HCT116 (cell line): ENCODE results near the gene CRIP3. TPM values are rescaled to one million over a fixed set of nuclear protein-coding genes. Genes with fewer than 3 reads are reported as not detected.

Experiments
- ATAC-seq: fragments of 200-7000 bp; cut with Tn5 transposase; 2 replicates; pipeline ENCODE4 v1.9.1; 2020; ENCODE audit warnings: mild to moderate bottlenecking, moderate library complexity
- BruUV-seq: library from RNA; stranded (reverse); fragments of 400-500 nt; replicated peaks from 2 replicates; lab custom pipeline; 2021; lab: Mats Ljungman, UMichigan
- CTCF ChIA-PET: fragments of 300-600 bp; sonication (Branson Sonifier 250); formaldehyde crosslinking; loops from one replicate; lab custom pipeline; 2021; ENCODE audit warnings: antibody characterized with exemption; lab: Charles Lee
- POLR2A ChIA-PET: fragments of 300-600, 350-600 bp; sonication (Branson Sonifier 250); formaldehyde crosslinking; loops from one replicate; lab custom pipeline; 2021; ENCODE audit warnings: antibody characterized with exemption; lab: Charles Lee
- RAD21 ChIA-PET, 2 experiments: fragments of 300-600 bp; sonication (Branson Sonifier 250); formaldehyde crosslinking; loops; one replicate each; lab custom pipeline; 2023; ENCODE audit warnings: low total read pairs in 2 of 2; ENCODE audit not compliant: uncharacterized antibody in 2 of 2, unreplicated experiment in 2 of 2, low non-redundant PET in 1 of 2; lab: Charles Lee
- DNase-seq: peaks from one replicate; pipeline ENCODE4 v3.0.0-alpha.2; 2010; ENCODE audit warnings: low read depth, low spot score
- H2AFZ ChIP-seq: fragments of 200-600 bp; shearing (Covaris generic), sonication (generic); 2 replicates; pipeline ENCODE4 v1.6.1; 2017; ENCODE audit warnings: low read depth, mixed run types, mixed read lengths, antibody characterized with exemption, low read length; ENCODE audit not compliant: poor library complexity, severe bottlenecking
- H3K27ac ChIP-seq: 2 replicates; pipeline ENCODE4 v1.5.1; 2012; ENCODE audit warnings: low read depth, low read length
- H3K27me3 ChIP-seq: fragments of 200-600 bp; sonication (generic); 2 replicates; pipeline ENCODE4 v1.6.1; 2016; ENCODE audit warnings: mixed run types, low read length, mixed read lengths; ENCODE audit not compliant: insufficient read depth
- H3K36me3 ChIP-seq, 2 experiments: fragments of 200-500 bp in 1 of 2; fragments of 200-600 bp in 1 of 2; sonication (Bioruptor generic) in 1 of 2; sonication (generic) in 1 of 2; 2 replicates each; pipeline versions ENCODE4 v1.5.1 to v1.6.1; 2014 to 2016; ENCODE audit warnings: low read length in 2 of 2, inconsistent platforms in 1 of 2, mixed read lengths in 1 of 2, mixed run types in 1 of 2; ENCODE audit not compliant: insufficient read depth in 2 of 2, control insufficient read depth in 1 of 2
- H3K4me1 ChIP-seq, 2 experiments: fragments of 200-600 bp in 1 of 2; sonication (generic) in 1 of 2; 2 replicates each; pipeline versions ENCODE4 v1.5.1 to v1.6.1; 2012 to 2017; ENCODE audit warnings: low read length in 2 of 2, inconsistent platforms in 1 of 2, mild to moderate bottlenecking in 1 of 2, mixed read lengths in 1 of 2, mixed run types in 1 of 2, moderate library complexity in 1 of 2; ENCODE audit not compliant: insufficient read depth in 2 of 2, control insufficient read depth in 1 of 2
- H3K4me2 ChIP-seq: fragments of 200-600 bp; sonication (generic); 2 replicates; pipeline ENCODE4 v1.6.1; 2017; ENCODE audit warnings: mixed run types, low read length, mixed read lengths
- H3K4me3 ChIP-seq, 2 experiments: fragments of 200-600 bp in 1 of 2; sonication (generic) in 1 of 2; replicated peaks in 1 of 2; 2 replicates each; pipeline ENCODE4 v1.5.1; 2011 to 2016; ENCODE audit warnings: low read length in 2 of 2, control low read depth in 1 of 2, low read depth in 1 of 2, mild to moderate bottlenecking in 1 of 2, mixed read lengths in 1 of 2, mixed run types in 1 of 2
- H3K79me2 ChIP-seq: fragments of 200-600 bp; sonication (generic); 2 replicates; pipeline ENCODE4 v1.6.1; 2017; ENCODE audit warnings: mild to moderate bottlenecking, mixed run types, low read length, moderate library complexity, mixed read lengths; ENCODE audit not compliant: insufficient read depth
- H3K9ac ChIP-seq: fragments of 200-600 bp; sonication (generic); 2 replicates; pipeline ENCODE4 v1.6.1; 2016; ENCODE audit warnings: low read length, mixed read lengths
- H3K9me2 ChIP-seq: fragments of 200-600 bp; sonication (generic), shearing (Covaris generic); 2 replicates; pipeline ENCODE4 v1.6.1; 2017; ENCODE audit warnings: mixed run types, mild to moderate bottlenecking, moderate library complexity; ENCODE audit not compliant: insufficient read depth
- H3K9me3 ChIP-seq, 2 experiments: fragments of 200-500 bp in 1 of 2; fragments of 200-600 bp in 1 of 2; sonication (Bioruptor generic) in 1 of 2; sonication (generic) in 1 of 2; 2 replicates each; pipeline ENCODE4 v1.6.1; 2014 to 2017; ENCODE audit warnings: low read length in 2 of 2, mixed read lengths in 2 of 2, inconsistent platforms in 1 of 2, low read depth in 1 of 2, mild to moderate bottlenecking in 1 of 2, mixed run types in 1 of 2, moderate library complexity in 1 of 2; ENCODE audit not compliant: control insufficient read depth in 1 of 2, insufficient read depth in 1 of 2
- H4K20me1 ChIP-seq: fragments of 200-600 bp; sonication (generic), shearing (Covaris generic); 2 replicates; pipeline ENCODE4 v1.6.1; 2017; ENCODE audit warnings: mixed run types, mild to moderate bottlenecking, moderate library complexity; ENCODE audit not compliant: insufficient read depth
- ATF3 ChIP-seq: IDR thresholded peaks from 2 replicates; pipeline ENCODE4 v1.6.1; 2012
- CBX3 ChIP-seq: IDR thresholded peaks from 2 replicates; pipeline ENCODE4 v1.6.1; 2012; ENCODE audit warnings: low read depth
- CEBPB ChIP-seq: IDR thresholded peaks from 2 replicates; pipeline ENCODE4 v1.6.1; 2012; ENCODE audit warnings: low read depth
- EGR1 ChIP-seq: IDR thresholded peaks from 2 replicates; pipeline ENCODE4 v1.6.1; 2012; ENCODE audit warnings: low read depth
- ELF1 ChIP-seq: IDR thresholded peaks from 2 replicates; pipeline ENCODE4 v1.6.1; 2012; ENCODE audit warnings: low read depth, borderline replicate concordance
- EZH2 ChIP-seq: fragments of 200-600 bp; sonication (generic); IDR thresholded peaks from 2 replicates; pipeline ENCODE4 v1.6.1; 2017; ENCODE audit warnings: antibody characterized with exemption, mixed run types
- FOSL1 ChIP-seq: IDR thresholded peaks from 2 replicates; pipeline ENCODE4 v1.6.1; 2012; ENCODE audit warnings: low read depth
- MAX ChIP-seq: IDR thresholded peaks from 2 replicates; pipeline ENCODE4 v1.6.1; 2012
- POLR2A ChIP-seq: IDR thresholded peaks from 2 replicates; pipeline ENCODE4 v1.7.0; 2011; ENCODE audit warnings: borderline replicate concordance; ENCODE audit not compliant: insufficient read depth, insufficient read length; ENCODE audit errors: extremely low read depth
- POLR2AphosphoS5 ChIP-seq: IDR thresholded peaks from 2 replicates; pipeline ENCODE4 v1.6.1; 2011; ENCODE audit warnings: mild to moderate bottlenecking, low read depth, low read length, moderate library complexity
- RAD21 ChIP-seq: IDR thresholded peaks from 2 replicates; pipeline ENCODE4 v1.6.1; 2012; ENCODE audit warnings: low read depth, mild to moderate bottlenecking
- REST ChIP-seq: IDR thresholded peaks from 2 replicates; pipeline ENCODE4 v1.6.1; 2012; ENCODE audit warnings: low read depth
- SIN3A ChIP-seq: IDR thresholded peaks from 2 replicates; pipeline ENCODE4 v1.6.1; 2012; ENCODE audit warnings: low read depth
- SRF ChIP-seq: IDR thresholded peaks from 2 replicates; pipeline ENCODE4 v1.6.1; 2012; ENCODE audit warnings: low read depth
- TCF7L2 ChIP-seq: IDR thresholded peaks from 2 replicates; pipeline ENCODE4 v1.7.0; 2011; ENCODE audit warnings: borderline replicate concordance, inconsistent platforms; ENCODE audit not compliant: insufficient read depth, insufficient read length; ENCODE audit errors: extremely low read depth
- YY1 ChIP-seq: IDR thresholded peaks from 2 replicates; pipeline ENCODE4 v1.6.1; 2011; ENCODE audit warnings: low read length, low read depth, moderate library complexity, mild to moderate bottlenecking; ENCODE audit not compliant: insufficient replicate concordance; ENCODE audit errors: extremely low read depth
- ZFX ChIP-seq: fragments of 450-650 bp; IDR thresholded peaks from 2 replicates; pipeline ENCODE4 v1.6.1; 2017
- ZNF274 ChIP-seq: fragments of 200-500 bp; sonication (Bioruptor generic); IDR thresholded peaks from 2 replicates; pipeline ENCODE4 v1.6.1; 2014; ENCODE audit warnings: mild to moderate bottlenecking, low read depth, low read length, inconsistent platforms
- intact Hi-C: fragments of 100-400 bp; cut with micrococcal nuclease; formaldehyde crosslinking; loops from 2 replicates; pipeline ENCODE4 v1.10.0; 2022
- total RNA-seq: library from RNA; stranded (reverse); gene quantifications from one replicate; pipeline ENCODE4 v1.2.1, GENCODE V29; 2021; ENCODE audit not compliant: unreplicated experiment

Gene CRIP3
- total RNA-seq, 1 experiment from 2014 or later, result not detected

GRCh38 chr6:43283905-43284304, 24.7 kb downstream of the CRIP3 start:
- H3K9ac ChIP-seq, result no peak overlapping the region
- CTCF ChIA-PET, result no interaction called here
- H3K4me1 ChIP-seq, result peaks cover 0 to under 1% of the 10 kb centered on the region in 2 experiments; a peak in 1 of 4 replicates
- no peak overlapping the region for H3K4me3 ChIP-seq
- DNase-seq (no peak), ATAC-seq (no peak)
- H4K20me1 ChIP-seq, result no peaks in the 10 kb centered on the region
- H2AFZ ChIP-seq, result no peak overlapping the region
- H3K9me2 ChIP-seq, result no peaks in the 10 kb centered on the region
- no peaks in the 10 kb centered on the region for H3K79me2 ChIP-seq
- H3K4me2 ChIP-seq, result no peak overlapping the region
- no peaks in the 10 kb centered on the region for H3K9me3 ChIP-seq
- H3K27me3 ChIP-seq, result no peaks in the 10 kb centered on the region
- TF ChIP-seq POLR2A, result no peak
- H3K36me3 ChIP-seq, result no peaks in the 10 kb centered on the region
- RAD21 ChIA-PET, result no interaction called here
- POLR2A ChIA-PET, result no interaction called here
- intact Hi-C loops, result no loop called here
- BruUV-seq, result no TSS peak
- no peak overlapping the region for H3K27ac ChIP-seq

DNA sequence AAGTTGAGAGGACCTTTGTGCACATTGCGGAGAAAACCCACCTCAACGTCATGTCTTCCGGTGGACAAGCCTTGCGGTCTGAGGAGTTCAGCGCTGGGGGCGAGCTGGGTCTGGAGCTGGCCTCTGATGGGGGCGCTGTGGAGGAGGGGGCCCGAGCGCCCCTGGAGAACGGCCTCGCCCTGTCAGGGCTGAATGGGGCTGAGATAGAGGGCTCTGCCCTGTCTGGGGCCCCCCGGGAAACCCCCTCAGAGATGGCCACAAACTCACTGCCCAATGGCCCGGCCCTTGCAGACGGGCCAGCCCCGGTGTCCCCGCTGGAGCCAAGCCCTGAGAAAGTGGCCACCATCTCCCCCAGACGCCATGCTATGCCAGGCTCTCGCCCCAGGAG, 25.1 kb downstream of the CRIP3 start:
- Histone ChIP-seq H3K36me3 (no peaks in the 10 kb centered on the region), H3K4me3 (no peak overlapping the region), H3K27ac (no peak overlapping the region), H3K27me3 (no peaks in the 10 kb centered on the region), H3K9me2 (no peaks in the 10 kb centered on the region), H4K20me1 (no peaks in the 10 kb centered on the region), H3K4me2 (no peak overlapping the region), H3K4me1 (peaks cover 0 to 4% of the 10 kb centered on the region in 2 experiments; a peak in 2 of 4 replicates), H3K79me2 (no peaks in the 10 kb centered on the region), H3K9ac (no peak overlapping the region), H3K9me3 (no peaks in the 10 kb centered on the region), H2AFZ (no peak overlapping the region)
- DNase-seq (no peak), ATAC-seq (no peak)
- ChIA-PET RAD21 (no interaction called here), POLR2A (no interaction called here), CTCF (no interaction called here)
- BruUV-seq, result no TSS peak
- intact Hi-C loops, result no loop called here
- TF ChIP-seq FOSL1 (no peak), ELF1 (no peak), ATF3 (no peak), ZFX (no peak), YY1 (no peak), CBX3 (no peak), ZNF274 (no peak), TCF7L2 (no peak), POLR2AphosphoS5 (no peak), SRF (no peak), CEBPB (no peak), REST (no peak), SIN3A (no peak), MAX (no peak), RAD21 (no peak), EGR1 (no peak), EZH2 (no peak)
